GM18858 (cell line): Measurements from ENCODE around the gene HPCAL1.
"Not testable (repeated sequence)": the region's sequence is repeated elsewhere in the genome, so short reads cannot be mapped to it uniquely, and the experiment has no call there.

Experiments
- ATAC-seq: cut with Tn5 transposase; IDR thresholded peaks from one replicate; pipeline ENCODE4 v1.9.1; 2021; ENCODE audit not compliant: unreplicated experiment

The HPCAL1 gene

DNA sequence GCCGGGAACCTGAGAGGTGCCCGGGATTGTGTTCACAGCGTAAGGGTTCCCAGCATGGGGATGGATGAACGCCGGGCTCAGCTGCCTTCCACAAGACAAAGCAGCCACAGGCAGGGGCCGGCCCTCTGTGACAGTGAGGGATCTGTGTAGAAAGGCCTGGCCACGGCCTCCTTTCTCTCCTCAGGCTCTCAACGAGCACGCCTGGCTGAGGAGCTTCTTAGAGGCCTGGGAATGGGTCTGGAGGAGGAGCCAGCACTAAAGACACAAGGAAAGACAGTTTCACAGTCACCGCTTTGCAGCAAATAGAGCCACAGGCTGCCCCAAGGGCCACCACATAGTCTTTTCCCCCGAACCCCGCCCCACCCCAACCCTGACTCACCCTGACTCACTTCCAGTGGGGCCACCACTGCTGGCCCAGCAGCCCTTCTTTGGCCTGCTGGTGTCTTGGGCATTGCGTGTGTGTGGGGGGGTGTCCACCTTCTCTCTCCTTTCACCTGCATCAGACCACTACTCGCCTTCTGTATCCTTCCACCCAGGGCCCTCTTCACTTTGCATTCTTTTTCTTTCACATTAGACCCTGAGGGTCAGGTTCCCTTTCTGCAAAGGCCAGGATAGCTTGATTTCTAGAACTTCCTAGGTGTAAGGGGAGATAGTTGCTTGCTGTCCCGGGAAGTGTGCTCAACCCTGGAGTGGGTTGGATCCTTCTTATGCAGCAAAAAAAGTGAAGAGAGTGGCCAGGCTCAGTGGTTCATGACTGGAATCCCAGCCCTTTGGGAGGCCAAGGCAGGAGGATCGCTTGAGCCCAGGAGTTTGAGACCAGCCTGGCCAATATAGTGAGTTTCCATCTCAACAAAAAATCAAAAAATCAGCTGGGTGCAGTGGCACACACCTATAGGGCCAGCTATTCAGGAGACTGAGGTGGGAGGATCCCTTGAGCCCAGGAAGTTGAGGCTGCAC, 19.3 kb upstream of the HPCAL1 start:
- ATAC-seq, result no peak

DNA sequence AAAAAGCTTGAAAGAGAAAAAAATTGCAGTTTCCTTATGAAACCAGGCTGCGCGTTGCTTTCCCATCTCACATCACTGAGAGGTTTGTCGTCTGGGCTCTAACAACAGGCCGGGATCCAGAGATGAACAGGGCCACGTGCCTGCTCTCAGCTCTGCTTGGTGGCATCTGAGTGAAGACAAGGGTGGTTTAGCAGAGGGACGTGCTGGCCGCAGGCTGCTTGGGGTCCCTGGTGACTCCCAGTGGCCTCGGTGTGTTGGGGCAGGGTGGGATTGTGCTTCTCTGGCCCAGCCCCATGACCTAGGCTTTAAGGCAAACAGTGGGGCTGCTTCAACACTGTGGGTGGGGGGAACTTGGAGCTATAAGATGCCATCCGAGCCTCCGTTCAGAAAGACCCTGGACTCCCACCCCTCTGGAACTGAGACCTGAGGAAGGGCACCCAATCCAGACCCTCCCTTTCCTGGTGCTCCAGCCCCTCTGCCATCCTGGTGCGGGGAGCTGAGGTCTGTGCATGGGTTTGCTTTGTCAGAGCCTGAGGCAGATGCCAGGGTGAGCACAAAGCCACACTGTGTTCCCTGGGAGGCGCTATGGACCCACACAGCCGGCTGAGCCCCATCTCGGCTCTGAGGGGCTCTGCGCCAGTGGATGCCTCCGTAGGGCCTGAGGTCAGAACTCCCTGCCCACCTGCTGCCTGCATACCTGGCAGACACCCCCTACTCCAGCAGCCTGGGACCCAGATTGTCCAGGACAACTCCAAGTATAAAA, 18.4 kb upstream of the HPCAL1 start:
- ATAC-seq, result no peak

DNA sequence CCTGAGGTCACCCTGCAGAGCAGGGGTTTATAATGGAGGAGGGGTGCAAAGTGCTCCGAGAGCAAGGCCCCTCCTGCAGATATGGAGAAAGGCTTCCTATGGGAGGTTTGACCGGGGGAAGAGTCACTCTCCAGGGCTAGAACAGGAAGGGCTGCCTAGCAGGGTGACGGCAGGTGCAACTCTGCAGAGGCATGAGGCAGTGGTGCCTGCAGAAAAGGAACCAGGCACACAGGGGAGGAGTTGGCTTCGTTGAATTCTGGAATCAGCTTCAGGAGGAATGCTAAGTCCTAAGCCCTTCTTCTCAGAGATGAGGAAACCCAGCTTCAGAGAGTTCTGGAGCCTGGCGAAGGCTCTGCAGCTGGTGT, 17.5 kb upstream of the HPCAL1 start:
- ATAC-seq, result no peak

DNA sequence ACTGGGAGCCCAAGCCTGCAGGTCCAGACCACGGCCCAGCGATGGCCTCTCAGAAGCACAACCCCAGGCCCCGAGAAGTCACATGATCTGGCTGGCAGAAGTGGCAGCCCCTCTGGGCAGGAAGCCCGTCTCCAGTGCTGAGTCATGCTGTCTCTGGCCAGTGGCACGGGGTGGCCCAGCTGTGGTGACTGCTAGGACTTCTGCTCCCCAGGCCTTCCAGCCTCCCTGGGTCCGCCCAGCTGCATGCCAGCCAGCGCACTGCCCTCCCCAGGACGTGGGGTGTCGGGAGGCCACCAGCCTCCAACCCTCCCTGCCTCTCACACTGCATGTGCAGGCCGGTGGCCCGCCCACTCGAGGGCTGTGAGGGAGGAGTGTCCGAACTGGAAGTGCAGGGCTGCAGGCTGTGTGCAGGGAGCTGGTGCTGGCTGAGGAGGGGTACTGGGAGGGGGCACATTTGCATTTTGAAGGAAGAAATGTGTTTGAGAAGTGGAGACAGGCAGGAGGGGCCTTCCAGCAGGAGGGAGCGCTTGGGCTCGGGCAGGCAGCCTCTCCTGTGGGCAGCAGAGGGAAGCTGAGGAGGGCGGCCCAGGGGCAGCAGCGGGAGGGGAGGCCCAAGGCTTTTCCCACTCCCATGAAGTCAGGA, 17.0 kb upstream of the HPCAL1 start:
- no peak for ATAC-seq

DNA sequence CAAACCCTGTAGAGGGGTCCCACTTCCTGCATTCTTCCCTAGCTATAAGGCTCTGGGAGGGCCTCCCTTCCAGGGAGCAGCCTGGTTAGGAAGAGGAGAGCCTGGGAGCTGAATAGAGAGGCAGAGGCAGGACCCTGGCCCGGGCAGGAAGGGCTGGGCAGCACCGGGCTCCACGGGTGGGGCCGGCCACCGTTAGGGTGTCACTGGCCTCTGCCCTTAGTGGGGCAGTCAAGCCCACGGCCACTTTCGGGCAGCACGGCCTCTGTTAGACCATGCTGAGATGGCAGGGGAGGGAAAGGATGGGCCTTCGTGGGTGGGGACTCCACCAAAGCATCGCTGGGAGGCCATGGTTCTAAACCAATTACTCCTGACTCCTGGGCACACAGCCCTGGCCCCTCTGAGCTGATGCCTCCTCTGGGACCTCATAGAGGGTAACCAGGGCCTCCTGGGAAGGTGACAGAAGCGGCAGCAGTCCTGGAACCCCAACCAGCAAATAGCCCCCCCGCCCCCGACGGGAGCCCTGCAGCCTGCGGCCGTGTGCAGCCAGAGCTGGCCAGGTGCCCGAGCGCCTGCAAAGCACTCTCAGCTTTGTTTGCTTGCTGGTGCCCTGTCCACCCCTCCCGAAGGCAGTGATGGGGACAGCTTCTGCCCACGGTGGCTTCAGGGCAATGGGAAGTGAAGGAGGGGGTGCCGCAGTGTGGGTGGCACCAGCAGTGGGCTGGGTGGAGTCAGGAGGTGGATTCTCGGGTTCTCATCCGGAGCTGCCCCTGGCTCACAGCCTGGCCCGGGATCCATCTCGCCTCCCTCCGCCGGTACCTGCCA, 16.3 kb upstream of the HPCAL1 start:
- no peak for ATAC-seq

DNA sequence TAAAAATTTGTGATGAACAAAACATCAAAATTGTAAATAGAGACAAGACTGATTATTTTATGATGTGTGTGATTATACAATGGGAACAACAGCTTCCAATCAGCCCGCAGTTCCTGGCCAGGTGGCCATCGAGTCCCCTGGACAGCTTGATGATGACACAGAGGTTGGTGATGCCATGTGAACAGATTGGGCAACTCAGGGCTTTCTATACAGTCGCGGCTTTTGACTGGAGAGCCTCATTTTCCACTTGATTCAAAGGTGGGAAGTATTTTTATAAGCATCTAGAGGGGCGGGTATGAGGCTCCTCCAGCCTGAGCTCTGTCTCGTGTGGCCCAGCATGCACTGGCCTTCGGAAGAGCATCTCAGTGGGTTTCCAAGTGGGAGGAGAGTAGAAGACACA, 14.9 kb upstream of the HPCAL1 start:
- no peak for ATAC-seq

DNA sequence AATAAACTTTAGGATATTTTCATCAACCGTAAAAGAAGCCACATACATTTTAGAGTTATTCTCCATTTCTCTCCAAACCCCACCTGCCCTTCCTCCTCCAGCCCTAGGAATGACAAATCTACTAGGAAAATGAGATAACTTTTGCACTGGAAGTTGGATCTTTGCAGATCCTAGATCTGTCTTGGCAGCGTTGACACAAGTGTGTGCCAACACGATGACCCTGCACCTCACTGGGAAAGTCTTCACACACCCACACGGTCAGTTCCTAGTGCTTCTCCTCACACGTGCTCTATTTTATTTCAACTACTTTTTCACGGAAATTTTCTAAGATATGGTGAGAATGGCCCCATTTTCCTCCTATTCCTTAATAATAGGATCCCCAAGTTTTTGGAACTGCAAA, 14.1 kb upstream of the HPCAL1 start:
- no peak for ATAC-seq

DNA sequence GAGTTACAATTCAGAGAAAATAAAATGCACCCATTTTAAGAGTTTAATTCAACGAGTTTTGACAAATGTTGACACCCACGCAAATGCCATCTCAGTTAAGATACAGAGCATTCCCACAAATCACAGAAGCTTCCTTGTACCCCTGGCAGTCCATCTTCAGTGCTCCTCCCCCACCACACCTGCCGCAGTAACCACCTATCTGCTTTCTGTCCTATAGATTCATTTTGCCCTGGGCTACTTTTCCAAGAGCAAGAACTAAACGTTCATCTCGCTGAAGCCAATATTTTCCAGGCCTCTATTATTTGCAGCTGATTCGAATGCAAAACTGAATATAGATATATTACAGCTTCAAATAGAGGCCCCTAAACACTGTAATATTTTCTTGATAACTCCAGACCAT, 13.4 kb upstream of the HPCAL1 start:
- no peak for ATAC-seq

DNA sequence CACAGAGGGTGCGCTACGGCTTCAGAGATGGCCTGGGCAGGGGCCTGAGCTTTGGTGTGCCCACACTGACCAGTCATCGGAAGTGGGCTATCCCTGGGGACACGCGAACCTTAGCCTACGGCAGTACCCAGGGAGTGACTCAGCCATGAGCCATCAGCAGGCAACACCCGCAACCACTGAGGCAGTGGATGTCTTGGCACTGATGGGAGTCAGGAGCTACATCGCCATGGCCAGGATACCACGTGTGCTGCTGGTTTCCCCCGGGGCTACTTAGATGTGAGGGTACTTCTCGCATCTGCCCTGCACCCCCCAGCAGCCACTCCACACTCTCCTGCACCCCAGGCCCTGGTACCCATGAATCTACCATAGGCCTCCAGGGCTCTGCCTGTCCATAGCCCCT, 12.8 kb upstream of the HPCAL1 start:
- ATAC-seq, result no peak

DNA sequence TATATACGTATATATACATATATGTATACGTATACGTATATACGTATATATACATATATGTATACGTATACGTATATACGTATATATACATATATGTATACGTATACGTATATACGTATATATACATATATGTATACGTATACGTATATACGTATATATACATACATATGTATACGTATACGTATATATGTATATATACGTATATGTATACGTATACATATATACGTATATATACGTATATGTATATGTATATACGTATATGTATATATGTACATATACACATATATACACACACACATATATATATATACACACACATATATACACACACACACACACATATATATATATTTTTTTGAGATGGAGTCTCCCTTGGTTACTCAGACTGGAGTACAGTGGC, 11.3 kb upstream of the HPCAL1 start:
- not testable (repeated sequence) for ATAC-seq

DNA sequence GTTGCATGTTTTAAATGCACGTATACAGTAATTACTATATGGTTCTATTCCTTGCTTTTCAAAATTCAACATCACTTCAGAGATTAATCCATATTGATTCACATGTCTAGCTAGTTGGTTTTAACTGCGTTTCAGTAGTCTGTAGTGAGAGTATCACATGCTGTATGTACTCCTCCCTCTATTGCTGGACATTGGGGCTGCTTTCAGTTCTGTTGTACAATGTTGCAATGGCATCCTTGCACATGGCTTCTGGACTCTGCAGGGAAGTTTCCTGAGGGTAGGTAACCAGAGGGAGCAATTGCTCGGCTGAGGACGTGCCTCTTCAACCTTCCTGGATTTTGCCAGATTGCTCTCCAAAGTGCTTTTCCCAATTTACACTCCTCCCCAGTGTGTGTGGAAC, 10.7 kb upstream of the HPCAL1 start:
- ATAC-seq, result no peak

DNA sequence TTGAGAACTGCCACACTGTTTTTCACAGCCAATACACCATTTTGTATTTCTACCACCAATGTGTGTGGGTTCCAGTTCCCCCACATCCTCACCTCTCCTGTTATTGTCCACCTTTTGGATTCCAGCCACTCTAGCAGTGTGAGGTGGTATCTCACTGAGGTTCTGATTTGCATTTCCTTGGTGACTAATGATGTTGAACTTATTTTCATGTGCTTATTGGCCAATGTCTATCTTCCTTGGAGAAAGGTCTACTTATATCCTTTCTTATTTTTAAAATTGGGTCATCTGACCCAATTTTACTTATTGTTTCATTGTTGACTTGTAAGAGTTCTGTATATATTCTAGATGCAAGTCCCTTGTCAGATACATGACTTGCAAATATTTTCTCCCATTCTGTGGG, 9.1 kb upstream of the HPCAL1 start:
- ATAC-seq, result no peak

DNA sequence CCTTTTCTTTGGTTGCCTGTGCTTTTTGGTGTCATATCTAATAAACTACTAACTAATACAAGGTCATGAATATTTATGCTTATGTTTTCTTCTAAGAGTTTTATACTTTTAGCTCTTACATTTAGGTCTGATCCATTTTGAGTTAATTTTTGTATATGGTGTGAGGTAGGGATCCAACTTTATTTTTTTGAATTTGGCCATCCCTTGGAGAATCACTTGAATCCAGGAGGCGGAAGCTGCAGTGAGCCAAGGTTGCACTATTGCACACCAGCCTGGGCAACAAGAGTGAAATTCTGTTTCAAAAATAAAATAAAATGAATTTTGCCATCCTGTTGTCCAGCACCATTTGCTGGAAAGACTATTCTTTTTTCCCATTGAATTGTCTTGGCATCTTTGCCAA, 8.6 kb upstream of the HPCAL1 start:
- ATAC-seq, result no peak

DNA sequence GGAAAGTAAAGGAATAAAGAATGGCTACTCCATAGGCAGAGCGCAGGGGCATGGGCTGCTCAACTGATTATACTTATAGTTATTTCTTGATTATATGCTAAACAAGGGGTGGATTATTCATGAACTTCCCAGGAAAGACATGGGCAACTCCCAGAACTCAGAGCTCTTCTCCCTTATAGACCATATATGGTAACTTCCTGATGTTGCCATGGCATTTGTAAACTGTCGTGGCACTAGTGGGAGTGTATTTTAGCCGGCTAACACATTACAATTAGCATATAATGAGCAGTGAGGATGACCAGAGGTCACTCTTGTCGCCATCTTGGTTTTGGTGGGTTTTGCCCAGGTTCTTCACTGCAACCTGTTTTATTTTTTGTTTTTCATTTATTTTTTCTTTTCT, 7.1 kb upstream of the HPCAL1 start:
- not testable (repeated sequence) for ATAC-seq

DNA sequence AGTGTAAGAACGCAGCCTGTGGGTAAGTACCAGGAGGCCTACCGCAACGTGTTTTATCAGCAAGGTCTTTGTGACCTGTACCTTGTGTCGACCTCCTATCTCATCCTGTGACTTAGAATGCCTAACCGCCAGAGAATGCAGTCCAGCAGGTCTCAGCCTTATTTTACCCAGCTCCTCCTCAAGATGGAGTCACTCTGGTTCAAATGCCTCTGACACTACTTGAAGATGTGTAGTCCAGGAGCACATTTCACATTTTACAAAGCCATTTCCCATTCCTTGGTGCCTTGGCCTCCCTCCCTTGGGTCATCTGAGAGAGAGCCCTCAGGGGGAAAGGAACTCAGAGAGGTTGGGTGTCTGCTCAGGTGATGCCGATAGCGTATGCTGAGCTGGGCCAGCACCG, 6.6 kb upstream of the HPCAL1 start:
- no peak for ATAC-seq

DNA sequence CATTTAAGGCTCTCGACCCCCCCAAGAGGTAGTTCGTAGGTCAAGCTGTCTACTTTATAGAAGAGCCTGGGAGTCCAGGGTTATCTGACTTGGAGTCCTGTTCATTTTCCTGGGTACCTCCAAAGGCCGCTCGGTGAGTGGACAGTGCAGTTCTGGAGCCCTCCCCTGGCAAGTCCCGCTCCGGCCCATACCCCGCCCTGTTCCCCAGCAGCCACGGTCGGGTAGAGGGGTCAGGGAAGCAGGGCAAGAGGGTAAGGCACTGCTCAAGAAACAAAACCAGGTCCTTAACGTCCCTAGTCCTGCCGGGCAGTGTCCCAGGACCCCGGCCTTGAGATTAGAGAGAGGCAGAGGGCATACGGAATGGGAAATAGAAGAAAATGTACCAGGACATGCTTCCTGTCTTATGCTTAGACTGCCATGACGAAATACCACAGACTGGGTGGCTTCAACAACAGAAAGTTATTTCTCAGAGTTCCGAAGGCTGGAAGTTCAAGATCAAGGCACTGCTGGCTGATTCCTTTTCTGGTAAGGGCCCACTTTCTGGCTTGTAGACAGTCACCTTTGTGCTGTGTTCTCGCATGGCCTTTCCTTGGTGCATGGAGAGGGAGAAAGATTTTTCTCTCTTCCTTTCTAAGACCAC, 5.4 kb upstream of the HPCAL1 start:
- ATAC-seq, result no peak

DNA sequence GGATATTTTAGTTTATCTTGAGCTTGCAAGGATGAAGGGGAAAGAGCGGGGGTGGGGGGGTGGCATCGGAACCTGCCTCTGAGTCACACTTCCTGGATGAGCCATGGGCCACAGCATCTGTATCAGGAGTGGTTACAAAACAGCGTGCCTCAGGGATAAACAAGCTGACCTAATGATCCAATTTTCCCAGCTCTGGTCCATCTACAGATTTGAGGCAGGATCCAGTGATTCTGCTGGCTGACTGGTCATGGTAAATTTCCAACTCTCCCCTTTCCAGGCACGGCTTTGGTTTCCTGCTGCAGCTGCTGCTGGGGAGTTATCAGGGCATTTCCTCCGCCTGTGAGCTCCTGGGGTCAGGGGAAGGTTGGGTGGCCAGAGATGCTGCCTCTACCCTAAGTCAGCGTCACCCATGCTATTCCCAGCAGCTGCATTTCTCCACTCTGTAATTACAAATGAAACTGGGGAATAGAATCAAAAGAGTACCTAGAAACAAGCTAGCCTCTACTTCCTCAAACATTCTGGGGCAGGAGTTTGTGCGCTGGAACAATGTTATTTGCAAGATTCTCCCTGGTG, 4.7 kb upstream of the HPCAL1 start:
- no peak for ATAC-seq

DNA sequence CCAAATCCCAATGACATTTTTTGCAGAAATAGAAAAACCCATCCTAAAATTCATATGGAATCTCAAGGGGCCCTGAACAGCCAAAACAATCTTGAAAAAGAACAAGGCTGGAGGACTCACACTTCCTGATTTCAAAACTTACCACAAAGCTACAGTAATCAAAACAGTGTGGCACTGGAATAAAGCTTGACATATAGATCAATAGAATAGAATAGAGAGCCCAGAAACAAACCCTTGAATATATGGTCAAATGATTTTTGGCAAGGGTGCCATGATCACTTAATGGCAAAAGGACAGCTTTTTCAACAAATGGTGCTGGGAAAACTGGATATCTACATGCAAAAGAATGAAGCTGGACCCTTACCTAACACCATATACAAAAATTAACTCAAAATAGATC, 3.9 kb upstream of the HPCAL1 start:
- ATAC-seq, result not testable (repeated sequence)

DNA sequence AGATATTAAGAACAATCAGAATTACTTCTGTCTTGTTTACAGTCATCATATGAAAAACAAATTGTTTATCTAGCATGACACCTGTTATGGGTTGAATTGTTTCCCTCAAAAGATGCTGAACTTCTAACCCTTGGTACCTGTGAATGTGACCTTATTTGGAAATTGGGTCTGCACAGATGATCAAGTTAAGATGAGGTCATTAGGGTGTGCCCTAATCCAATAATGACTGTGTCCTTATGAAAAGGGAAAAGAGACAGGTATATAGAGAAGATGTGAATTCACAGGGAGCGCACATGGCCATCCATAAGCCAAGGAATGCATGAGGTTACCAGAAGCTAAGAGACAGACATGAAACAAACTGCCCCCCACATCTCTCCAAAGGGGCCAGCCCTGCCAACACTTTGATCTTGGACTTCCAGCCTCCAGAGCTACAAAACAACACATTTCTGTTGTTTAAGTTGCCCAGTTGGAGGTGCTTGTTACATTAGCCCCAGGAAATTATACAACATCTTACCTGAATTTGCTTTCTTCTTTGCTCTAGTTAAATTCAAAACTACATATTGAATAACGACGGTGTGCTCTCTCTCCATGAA, 2.3 kb upstream of the HPCAL1 start:
- no peak for ATAC-seq
